ENCODE measurements around the gene ARRB1.
"Not testable (repeated sequence)": the region's sequence is repeated elsewhere in the genome, so short reads cannot be mapped to it uniquely, and the experiment has no call there.

ARRB1 gene

DNA sequence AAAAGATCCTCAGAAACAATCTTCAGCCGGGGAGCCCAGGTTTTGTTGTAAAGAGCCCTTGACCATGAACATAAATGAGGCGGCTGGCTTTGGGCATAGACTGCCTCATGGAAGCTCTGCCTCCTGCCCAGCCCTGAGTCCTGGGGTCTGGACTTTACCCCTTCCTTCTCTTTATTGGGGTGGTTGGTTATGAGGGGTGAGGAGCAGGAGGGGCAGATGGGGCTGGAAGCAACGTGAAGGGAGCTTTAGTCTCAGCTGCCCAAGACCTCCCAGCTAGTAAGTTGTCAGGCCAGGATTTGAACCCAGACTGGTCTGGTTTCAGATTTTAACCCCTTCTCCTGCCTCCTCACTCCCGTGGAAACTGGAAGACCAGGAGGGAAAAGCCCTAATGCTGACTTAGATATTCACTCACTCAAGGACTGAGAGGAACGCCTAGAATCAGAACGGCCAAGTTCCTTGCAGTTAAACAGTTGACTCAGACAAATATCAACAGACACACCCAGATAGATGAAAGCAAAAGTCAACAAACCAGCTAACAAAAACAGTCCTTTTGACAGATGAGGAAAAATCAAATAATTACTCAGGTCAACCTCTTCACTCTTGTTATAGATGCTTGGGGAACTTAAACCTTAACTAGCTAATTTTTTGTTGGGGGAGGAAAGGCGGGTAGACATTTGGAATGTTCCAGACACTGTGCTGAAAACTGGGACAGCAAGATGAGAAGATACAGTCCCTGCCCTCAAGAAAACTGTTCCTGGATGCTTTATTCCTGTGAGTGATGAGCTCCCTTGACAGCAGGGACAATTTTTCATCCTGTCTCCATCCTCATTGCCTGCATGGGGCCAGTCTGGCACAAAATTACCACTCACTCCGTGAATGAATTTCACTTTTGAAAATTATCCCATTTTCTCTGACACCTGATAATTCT lies 20.8 kb upstream of the ARRB1 start:
- DNase-seq: no peak

DNA sequence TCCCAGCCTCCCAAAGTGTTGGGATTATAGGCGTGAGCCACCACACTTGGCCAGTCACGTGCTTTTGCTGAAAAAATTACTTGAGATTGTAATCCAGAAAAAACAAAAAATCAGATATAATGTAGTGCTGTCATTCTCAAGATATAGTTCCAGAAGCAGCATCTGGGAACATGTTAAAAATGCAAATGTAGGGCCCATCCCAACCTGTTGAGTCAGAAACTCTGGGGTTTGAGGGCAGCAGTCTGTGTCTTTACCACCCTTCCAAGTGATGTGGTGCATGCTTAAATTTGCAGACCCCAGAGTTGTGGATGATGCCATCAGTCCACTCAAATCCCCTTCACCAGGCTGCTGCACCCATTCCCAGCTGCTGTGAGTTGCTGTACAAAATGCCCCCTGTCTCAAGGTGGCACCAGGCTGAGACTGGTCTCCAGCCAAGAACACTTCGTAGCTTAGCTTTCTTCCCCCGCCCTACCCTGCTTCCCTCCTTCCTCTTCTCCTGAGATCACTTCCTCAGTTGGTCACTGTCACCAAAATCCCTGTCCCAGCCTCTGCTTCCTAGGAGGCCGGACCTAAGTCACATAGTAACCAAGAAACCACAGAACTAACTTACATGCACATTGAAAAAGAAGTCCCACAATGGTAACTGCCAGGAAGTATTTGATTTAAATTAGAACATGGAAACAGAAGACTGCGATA lies 18.2 kb upstream of the ARRB1 start:
- DNase-seq: peak; percentile 52

DNA sequence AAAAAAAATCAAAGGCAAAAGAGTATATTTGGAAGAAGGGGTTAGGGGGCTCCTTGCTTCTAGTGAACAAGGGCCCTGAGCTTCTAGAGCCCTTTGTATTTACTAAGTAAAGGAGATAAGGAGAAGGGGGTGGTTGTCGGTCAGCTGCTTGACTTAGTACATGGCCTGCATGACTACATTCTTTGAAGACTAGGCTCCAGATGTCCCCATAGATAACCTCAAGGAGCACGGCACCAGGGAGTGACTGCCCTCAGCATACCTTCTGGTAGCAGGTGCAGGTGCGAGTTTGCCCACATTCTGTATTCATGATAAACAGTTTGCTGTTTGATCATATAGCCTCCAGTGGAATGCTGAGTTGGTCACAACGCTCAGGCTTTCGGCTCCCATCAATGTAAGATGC lies 15.4 kb upstream of the ARRB1 start:
- DNase-seq: peak; percentile 61

DNA sequence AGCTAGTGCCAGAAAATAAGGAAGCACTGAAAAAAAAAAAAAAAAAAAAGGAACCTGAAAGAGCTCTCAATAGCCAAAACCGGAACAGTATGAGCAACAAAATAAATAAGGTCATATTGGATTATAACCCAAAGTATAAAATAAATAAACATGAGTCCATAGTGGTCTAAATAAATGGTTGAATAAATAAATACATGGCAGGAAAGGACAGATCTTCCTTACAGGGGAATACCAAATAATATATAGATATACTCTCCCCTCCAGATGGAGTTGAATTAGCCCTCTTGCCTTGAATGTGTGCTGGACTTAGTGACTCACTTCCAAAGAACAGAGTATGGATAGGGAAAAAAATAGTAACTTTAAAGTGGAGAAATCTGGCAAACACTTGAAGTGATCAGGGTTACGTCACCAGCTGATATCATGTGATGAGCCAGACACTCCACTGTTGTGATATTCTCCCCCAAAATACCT lies 14.3 kb upstream of the ARRB1 start:
- no peak for DNase-seq

DNA sequence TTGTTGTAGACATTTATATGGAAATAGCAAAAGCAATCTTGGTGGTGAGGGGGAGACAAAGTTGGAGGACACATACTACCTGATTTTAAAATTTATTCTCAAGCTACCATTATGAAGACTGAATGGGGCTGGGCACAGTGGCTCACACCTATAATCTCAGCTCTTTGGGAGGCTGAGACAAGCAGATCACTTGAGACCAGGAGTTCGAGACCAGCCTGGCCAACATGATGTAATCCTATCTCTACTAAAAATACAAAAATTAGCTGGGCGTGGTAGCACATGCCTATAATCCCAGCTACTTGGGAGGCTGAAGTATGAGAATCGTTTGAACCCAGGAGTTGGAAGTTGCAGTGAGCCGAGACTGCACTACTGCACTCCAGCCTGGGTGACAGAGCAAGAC lies 10.8 kb upstream of the ARRB1 start:
- DNase-seq: not testable (repeated sequence)

DNA sequence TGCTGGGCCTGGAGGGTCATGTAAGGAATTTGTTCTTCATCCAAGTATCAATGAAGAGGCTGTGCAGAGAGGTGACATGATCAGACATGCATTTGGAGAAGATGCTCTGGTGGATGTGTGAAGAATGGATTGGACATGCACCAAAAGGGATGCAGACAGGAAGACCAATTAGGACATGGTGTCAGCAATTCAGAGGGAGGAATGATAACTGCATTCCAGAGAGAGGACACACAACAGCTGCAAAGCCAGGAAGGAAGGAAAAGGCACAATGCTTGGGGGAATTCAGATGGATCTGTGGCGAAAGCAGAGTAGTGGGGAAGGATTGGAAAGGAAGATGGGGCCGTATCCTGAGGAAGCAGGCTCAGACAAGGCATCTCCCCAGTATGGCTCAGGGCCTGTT lies 5.2 kb upstream of the ARRB1 start:
- DNase-seq: no peak

DNA sequence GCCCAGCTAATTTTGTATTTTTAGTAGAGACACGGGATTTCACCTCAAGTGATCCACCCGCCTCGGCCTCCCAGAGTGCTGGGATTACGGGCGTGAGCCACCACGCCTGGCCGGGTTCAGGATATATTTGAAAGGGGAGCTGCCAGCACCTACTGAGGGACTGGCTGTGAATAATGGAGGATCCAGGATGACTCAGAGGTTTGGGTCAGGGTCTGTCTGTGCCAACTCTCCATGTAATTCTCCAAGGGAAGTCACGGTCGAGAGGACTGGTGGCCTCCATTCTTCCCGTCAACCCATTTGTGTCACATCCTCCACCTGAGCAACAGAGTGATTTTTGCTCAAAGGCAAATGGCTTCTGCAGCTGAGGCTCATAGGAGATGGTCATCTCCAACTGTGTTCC lies 3.6 kb upstream of the ARRB1 start:
- DNase-seq: no peak

DNA sequence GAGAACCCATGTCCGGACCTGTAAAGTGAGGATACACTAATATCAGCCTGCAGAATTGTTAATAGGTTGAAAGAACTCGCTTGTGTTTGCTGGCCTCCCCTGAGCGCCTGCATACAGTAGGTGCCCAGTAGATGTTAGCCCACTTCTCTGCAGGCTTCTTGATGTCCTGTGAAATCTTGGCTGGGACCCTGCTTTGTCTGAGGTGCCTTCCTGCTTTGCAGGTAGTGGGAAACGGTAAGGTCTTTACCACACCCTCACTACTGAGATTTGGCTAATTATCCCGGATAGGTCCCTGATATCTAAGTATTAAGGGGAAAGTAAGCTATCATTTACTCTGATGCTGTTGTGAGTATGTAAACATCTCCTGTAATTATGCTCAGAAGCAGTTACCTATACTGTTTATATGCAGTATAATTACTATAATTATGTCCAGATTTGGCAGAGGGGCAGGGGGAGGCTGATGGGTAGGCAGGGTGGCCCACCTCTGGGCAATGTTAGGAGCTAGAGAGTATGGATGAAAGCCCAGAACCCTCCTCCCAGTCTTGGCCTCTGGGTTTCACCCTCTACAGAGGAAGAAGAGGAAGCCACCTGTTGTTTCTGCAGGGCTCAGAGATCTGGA lies 1.2 kb upstream of the ARRB1 start:
- no peak for DNase-seq

DNA sequence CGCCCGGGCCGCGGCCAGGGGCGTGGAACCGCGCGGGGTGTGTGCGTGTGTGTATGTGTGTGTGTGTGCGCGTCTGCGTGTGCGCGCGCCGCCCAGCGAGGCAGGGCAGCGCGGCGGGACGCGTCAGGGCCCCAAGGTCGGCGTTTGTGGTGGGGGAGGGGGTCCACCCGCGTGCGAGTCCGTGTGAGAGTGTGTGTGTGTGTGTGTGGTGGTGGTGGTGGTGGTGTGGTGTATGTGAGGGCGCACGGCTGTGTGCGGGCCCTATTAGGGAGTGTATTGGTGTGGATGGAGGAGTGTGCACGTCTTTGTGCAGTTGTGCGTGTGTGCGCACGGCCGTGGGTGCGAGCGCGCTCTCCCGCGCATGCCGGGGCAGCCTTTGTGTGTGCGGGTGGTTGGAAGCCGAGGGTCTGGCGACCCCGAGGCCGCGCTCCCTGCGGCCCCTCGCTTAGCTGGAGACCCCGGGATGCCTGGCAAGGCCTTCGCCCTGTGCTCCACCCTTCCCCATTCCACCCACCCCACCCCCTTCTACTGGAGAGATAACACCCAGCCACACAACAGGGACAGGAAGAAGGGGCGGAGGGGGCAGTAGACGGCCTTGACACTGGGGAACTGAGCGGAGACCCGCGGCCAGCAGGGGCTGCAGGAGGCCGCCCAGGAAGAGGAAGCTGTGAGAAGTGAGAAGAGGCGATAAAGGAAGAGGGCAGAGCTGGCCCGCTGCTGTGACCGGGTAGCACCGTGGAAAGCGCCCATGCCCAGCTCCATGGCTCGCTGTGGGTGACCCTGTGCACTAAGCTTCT lies 528 bp upstream of the ARRB1 start:
- peak; percentile 88 for DNase-seq

DNA sequence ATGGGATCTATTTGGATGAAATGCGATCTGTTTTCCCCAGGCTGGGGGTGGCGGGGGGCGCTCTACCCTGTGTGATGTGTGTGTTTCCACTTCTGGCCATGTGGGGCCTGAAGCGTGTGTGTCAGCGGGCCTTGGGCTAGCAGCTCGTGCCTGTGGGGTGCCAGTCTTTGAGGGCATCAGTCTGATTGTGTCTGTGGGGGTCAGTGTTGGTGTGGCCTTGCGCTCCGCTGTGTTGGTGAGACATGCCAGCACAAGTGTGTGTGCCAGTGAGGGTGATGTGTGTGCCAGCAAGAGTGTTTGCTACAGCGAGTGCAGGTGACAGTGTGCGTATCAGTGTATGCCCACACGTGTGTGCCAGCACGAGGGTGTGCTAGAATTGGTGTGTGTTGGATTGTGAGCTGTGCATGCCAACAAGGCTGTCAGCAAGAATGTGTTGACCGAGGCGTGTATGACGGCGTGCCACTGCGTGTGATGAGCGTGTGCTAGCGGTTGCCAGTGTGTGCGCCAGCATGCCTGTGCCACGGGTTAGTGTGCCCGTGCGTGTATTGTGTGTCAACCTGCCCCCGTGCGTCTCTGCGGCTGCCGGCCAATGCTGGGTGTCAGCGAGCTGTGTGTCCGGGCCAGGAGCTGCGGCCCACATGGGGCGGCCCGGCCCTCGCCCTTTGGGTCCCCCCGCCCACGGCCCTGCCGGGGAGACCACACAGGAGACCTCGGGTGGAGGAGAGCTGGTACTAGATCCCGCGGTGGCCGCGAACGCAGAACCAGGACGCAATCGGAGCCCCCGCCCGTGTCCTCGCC lies 519 bp downstream of the ARRB1 start:
- peak; percentile 66 for DNase-seq

DNA sequence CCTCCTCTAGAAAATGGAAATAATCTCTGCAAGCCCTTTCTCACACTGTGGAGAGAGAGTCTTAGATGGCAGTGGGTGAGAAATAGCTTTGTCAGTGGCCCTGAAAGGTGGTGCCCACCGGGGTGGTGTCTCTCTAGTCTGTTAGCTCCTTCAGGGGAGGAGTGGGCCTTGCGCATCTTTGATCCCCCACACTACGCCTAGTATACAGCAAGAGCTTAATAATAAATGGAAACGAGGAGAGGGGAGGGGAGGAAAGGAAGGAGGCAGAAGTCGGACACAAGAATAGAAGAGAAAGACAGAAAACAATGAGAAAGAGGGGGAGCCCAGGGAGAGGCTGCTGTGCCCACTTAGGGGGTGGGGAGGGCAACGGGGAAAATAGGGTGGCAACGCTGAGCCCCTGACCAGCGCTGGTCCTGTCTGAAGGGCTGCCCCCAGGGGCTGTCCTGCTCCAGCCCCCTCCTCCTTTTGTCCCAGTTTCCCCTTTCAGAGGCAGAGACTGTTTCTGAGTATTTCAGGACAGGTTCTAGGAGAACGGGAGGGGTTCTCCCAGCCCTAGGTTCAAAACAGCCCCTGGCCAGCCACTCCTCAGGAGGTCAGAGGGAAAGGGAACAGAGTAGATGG lies 1.2 kb downstream of the ARRB1 start:
- DNase-seq: no peak

DNA sequence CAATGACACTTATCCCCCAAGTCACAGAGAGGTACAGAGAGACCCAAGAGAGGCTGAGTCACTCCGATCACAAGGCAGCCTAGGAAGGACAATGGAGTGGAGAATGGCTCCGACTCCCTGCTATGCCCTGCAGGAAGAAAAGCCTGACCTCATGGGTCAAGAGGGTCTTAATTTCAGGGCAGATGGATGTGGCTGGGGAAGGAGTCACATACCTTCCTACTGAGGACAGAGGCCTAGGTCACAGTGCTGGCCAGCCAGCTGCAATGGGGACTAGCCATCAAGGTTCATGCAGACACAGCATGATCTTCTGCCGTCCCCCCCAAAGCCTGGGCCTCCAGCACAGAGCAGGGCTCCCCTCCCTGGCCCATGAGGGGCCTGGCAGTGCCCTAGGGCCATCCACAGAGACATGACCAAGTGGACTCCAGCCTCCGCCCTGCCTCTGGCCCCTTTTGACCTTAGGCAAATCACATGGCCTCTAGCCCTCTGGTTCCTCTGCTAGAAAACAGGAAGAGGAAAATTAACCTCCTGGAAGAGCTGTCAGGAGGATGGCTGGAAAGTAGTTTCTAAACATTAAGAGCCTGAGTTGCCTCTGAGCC lies 1.8 kb downstream of the ARRB1 start:
- DNase-seq: no peak

DNA sequence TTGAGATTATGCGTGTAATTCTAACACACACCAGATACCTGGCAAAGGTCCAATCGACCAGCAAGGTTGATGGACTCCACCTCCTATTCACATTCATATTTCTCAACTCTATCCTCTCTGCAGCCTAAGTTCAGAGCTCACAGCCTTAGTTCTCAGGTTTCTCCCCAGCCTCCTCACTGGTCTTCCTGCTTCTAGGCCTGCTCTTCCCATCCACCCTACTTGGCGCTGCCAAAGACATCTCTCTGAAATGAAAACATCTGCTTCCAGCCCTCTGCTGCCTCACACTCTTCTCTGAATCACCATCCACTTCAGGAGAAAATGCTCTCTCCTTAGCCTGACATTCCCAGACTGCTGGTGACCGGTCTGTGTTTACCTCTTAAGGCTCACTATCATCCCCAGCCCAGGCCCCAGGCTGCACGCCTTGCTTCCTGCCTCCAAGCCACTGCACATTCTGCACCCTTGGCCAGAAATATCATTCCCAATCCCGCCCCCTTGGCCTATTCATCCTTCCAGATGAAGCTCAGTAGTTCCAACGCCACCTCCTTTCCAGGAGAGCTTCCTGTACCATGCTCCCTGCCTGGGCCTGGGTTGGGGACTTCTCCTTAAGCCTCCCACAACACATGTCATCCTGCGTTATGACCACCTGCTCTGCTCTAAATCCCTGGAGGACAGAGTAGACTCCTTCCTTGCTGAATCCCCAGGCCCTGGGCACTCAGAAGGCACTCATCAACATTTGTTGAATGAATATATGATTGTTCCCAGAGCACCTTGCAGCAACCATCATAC lies 3.5 kb downstream of the ARRB1 start:
- peak; percentile 74 for DNase-seq

DNA sequence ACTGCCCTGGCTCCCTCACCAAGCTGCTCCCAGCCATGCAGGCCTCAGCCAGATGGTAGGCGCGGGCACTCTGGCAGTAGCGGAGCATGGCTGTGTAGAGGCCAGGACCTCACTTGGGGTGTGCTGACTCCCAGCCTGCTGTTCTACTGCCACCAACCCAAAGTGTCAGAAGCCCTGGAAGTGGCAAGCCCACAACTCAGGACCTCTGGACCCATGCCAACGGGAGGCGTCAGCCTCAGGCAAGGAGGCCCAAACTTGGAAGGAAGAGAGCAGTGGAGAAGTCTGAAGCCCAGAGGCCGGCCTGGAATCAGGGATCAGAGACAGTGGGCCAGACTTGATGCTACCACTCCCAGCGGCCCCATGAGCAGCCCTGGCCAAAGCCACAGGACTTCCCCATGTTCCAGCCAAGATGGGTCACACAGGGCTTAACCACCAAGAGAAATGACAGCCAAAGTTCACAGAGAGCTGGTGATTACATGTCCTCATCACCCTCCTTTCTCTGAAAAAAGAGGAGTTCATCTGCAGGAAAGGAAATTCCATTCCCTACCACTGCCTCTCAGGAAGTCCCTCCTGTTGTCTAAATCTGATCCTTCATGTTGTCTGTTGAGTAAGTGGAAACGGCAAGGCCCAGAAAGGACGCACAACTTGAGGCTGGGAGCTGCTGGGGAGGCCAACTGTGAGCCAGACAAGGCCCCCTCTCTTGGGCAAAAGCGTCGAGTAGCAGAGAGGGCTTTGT lies 4.4 kb downstream of the ARRB1 start:
- DNase-seq: no peak

DNA sequence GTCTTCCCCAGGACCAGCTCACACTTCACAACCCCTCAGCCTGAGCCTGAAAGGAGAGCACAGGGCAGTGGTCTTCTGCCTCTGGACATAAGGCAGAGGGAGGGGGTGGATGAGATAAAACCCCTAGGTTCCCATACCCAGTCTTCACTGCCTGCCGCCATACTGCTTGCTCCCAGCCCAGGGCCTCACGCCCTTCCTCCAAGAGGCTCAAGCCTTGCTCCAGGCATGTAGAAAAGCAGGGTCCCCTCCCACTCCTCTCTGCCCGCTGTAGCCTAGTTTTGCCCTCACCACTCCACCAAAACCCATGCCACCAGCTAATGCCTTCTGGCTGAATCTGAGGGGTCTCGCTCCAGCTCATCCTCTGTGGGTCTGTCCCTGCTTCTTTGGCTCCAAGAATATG lies 5.2 kb downstream of the ARRB1 start:
- DNase-seq: no peak

DNA sequence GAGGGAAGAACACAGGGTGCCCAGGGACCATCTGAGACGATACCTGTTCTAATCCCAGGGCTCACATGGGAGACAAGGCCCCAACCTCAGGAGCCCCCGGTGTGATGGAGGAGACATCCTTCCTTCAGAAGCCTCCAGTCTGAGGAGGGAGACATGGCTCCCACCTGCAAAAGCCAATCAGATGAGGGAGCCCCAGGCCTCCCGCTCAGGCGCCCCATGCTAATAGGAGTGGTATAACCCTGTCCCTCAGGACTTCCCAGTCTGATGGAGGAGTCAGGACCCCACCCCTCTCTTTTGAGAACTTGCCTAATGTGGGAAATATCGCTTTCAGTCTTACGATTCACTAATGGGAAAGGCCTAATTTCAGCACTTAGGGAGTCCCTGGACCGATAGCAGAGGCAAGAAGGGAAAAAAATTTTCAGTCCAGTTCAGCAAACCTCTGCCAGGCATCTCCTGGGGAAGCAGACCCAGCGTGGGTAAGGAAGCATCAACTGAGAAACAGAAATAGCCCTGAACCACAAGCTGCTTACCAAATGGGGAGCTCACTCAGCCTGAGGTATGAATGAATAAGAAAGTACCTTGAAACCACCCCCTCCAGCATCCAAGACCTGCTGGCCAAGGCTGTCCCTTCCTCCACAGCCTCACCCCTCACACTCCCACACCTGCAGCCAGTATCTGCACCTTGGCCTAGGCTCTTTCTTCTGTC lies 5.9 kb downstream of the ARRB1 start:
- DNase-seq: no peak

DNA sequence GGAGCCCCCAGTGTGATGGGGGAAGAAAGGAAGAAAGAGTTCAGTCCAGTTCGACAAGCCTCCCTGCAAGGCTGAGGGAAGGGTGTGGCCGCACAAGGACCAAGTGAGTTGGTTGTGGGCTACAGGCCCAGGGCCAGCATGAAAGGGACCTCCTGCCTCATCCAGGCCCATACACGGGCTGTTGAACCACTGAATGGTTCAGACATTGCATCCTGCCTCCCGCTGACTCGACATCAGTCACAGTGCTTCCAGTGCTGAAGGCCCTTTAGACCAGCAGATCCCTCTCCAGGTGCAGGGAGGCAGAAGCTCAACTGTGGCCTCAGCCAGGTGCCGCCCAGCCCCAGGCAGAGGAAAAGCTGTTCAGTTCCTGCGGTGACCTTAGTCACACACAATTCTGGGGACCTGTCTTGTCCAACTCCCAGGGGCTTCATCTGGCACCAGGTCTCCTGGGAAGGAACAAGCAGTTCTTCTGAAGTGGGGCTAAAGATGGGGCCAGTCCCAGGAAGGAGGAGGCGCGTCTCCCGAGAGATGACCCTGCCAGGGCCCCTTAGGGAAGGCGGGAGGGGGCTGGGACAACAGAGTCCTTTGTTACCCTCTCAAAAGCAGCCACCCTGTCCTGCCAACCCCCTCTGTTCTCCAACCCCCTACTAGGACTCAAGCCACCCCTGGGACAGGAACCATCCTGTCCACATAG lies 6.6 kb downstream of the ARRB1 start:
- no peak for DNase-seq

DNA sequence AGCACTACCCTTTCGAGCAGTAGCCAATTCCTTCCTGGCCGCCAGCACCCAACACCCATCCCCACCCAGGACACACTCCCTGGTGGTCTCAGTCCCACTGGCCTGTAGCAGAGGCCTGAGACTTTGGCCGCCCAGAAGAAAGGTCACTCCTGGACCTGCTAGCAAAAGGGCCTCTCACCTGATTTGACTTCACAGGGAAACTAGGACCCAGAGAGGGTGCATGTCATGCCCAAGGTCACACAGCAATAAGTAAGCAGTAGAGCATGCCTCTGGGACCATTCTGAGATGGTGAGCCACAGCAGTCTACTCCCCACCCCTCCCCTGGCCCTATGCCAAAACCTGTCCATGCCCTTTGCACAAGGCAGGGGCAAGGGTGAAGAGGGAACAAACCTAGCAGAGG lies 7.3 kb downstream of the ARRB1 start:
- DNase-seq: no peak
